ENCODE data around the gene C17orf100.

The C17orf100 gene

DNA sequence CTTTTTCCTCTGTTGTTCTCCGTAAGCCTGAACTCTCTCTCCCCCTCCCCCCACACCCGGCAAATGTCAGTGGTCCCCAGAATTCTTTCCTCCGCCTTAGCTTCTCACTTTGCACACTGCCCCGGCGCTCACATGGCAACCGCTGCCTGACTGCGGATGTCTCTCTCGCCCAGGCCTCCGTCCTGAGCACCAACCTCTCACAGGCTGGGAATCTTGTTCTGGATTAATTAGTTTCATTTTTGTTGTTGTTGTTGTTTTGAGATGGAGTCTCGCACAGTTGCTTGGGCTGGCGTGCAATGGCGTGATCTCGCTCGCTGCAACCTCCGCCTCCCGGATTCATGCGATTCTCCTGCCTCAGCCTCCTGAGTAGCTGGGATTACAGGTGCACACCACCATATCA, 16.7 kb downstream of the C17orf100 start:
- no peak for DNase-seq (ENCODE audit: low read depth in 2 of 3, low spot score in 1 of 3)

DNA sequence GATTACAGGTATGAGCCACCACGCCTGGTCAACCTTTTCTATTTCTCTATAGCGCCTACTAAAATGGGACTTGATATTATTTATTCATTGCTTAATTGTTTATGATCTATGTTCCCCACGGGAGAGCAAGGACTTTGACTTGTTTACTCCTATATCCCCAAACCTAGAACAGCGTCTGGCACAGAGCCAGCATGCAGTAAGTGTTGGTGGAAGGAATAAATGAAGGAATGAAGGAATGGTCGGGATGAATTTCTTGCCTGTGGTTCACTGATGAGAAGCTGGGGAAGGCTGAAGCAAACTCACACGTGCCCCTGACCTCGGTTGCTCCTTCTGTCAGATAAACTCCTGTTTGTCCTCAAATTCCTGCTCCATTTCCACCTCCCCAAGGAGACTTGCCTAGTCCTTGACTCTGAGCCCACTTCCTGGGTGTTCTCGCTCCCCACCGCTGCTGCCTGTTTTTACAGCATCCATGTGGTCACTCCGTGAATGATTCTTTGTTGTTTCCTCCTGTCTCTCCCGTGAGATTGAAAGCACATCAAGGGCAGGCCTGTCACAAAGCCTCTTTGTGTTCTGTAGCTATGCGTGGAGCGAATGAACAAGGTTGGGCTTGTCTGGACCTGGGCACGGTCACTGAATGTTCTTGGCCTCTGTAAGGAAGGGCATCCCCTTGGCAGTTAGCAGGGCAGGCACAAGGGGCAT, 17.3 kb downstream of the C17orf100 start:
- DNase-seq (ENCODE audit: low read depth in 2 of 3, low spot score in 1 of 3), result no peak

DNA sequence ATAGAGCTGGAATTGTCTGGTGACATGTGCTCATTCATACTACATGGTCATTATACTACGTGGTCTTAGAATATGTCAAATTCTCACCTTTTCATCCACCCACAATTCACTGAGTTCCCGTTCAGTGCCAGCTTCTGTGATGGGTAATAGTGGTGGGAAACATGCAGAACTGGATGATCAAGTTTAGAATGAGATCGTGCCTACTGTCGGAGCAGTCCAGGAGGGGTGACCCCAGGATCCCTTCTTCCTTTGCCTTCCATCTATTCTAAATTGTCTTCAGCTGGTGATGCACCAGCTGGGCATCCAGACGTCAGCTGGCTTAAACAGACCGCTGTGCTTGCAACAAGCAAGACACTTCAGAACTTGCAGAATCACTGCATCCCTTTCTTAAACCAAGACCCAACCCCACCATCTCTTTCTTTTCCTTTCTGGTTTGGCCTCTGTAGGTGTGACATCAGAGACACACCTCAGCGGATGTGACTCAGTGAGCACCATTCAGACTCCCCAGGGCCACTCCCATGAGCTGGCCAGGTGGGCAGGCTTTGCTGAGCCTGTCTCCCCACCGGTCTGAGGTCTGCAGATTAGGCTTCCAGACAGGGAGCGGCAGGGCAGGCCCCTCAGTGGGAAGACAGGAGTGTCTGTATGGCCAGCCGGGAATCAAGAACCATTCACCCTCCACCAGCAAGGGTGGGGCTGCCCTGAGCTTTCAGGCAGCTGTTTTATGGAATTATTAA, 18.1 kb downstream of the C17orf100 start:
- no peak for DNase-seq (ENCODE audit: low read depth in 2 of 3, low spot score in 1 of 3)

DNA sequence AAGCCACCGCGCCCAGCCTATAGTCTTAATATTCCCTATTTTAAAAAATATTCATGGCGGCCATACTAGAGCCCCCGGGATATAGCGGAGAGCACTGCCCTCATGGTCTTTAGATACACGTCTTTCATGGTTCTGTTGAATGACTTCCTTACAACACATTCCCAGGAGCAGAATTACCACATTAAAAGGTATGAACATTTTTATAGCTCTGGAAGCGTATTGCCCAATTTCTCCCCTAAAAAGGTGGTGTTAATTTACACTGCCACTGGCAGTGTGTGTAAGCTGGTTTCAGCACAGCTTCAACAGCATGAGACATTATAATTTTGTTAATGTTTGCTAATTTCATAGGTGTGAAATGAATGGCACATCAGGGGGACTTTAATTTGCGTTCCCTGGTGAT, 19.0 kb downstream of the C17orf100 start:
- DNase-seq (ENCODE audit: low read depth in 2 of 3, low spot score in 1 of 3), result no peak

DNA sequence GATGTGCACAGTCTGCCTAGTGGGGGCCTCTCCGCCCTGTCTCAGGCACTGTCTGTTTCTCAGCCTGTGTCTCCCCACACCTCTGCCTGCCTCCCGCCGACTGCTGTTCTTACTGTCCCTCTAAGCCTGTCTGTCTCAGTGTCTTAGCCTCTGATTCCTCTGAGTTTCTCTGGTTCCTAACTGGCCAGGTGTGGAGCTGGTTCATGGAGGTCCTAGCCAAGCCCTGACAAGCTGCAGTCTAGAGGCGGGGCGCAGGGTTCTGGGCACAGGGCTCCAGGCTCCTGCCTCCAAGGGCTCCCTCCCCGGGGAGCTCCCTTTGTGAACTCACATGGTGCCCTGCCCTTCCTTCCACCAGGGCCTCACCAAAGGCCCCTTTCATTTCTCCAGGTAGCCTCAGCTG, 19.4 kb downstream of the C17orf100 start:
- no peak for DNase-seq (ENCODE audit: low read depth in 2 of 3, low spot score in 1 of 3)

DNA sequence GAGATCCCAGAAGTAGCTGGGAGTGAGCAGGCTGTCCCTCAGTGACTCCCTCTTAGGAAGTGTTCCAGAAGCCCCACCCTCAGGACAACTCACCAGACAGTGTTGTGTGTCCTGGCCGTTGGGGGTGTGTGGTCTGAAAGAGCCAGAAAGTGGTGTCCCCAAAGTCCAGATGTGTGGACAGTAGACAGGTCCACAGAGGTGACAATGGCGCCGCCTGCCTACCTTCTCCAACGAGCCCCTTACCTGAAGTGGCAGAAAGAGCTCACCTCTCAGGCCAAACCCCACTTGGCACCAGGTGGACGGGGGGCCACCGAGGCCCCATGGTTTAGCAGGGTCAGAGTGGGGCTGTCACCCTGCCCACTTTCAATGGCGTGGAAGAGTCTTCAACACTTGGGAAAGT, 19.9 kb downstream of the C17orf100 start:
- no peak for DNase-seq (ENCODE audit: low read depth in 2 of 3, low spot score in 1 of 3)

DNA sequence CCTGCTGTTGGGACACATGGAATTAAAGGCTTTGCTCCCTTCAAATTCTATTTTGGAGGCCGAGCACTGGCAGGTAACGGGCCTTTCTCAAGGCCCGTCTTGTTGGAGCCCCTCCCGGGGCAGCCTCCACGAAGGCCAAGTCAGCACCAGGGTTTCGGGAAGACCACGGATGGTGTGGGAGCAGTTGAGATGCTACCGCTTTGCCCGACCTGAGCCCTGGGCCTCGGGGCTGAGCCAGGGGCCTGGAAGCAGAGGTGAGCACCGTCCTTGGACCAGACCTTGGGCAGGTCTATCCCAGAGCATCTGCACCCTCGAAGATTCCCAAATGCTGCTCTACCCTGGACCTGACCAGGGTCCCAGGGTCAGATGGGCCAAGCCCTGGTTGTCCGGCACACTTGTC, 23.0 kb downstream of the C17orf100 start:
- DNase-seq (ENCODE audit: low read depth in 2 of 3, low spot score in 1 of 3), result no peak

DNA sequence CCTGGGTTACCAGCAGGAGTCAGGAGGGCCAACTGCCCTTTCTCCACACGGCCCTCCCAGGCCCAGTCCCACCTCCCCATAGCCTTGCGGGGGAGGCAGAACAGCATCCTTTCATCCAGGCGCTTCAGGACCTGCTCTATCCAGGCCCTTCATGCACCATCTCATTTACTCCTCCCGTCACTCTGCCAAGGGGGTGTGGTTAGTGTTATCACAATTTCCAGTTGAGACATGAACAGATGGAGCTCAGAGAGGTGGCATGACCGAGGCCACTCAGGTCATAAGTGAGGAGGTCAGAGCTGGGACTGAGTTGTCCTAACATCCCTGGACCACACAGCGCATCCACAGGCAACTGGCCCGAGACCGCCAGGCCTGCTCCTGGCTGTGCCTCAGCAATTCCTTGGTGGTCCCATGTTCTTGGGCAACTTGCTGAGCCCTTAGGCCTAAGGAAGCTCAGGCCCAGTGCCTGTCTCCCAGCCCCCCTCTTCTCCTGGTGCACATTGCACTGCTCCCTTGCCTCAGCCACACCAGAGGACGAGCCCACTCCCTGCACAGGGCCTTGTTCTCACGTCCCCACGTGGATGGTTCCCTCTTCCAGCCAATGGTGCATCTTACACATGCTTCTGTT, 23.8 kb downstream of the C17orf100 start:
- DNase-seq (ENCODE audit: low read depth in 2 of 3, low spot score in 1 of 3), result no peak

DNA sequence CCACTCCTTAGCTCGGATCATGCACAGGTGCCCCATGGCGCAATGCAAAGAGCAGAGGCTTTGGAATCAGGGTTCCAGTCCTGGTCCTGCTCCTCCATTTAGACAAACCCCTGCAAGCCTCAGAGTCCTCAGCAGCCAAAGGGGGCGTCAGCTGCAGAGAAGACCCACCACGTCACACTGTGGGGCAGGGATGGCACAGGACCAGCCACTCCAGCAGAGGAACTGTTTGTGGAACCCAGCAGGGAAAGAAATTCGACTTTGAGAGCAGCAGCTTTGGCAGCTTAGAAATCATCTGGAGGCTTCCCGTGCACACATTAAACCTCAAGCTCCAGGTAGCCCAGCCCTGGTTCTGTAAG, 25.2 kb downstream of the C17orf100 start:
- no peak for DNase-seq (ENCODE audit: low read depth in 2 of 3, low spot score in 1 of 3)

DNA sequence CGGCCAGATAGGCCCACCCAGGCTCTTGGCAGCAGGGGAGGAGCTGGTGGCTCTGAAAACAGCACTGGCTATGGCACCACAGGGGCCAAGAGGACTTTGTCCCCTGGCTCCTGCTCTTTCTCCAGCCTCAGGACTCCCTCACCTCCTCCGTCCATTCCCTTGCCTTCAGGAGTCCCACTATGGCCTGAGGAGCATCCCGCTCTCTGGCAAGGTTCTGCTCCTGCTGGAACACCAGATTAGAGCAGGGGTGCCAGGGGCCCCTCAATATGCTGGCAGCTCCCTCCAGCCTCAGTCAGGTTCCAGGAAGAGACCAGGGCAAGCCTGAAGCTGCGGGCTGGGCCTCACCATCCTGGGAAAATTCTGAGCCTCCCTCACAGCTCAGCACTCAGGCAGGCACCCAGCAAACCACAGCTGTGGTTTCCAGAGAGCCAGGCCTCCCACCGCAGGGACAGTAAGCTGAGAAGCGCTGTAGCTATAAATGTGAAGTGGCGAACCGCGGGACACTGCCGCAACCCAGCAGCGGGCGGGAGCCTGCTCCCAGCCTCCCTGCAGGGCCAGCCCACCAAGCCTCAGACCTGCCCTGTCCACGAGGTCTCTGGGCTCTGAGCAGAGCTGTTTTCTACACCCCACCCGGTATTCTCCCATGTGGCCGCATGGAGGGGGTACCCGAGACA, 25.7 kb downstream of the C17orf100 start:
- no peak for DNase-seq (ENCODE audit: low read depth in 2 of 3, low spot score in 1 of 3)

DNA sequence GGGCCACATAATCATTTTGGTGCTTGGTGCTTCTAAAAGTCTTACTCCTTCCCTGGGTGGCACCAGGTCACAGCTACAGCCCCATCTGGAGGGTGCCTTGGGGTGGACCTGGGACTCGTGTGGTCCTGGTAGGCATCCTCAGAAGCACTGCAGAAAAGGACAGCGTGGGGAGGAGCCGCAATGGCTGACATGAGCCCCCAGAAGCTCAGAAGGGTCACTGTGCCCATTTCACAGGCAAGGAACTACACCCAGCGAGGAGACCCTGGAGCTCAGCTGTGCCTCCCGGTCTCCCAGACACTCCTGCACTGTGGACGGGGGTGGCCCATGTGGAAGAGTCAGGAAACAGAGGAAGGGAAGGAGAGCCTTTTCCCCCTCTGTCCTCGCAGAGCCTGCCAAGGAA, 26.4 kb downstream of the C17orf100 start:
- DNase-seq (ENCODE audit: low read depth in 2 of 3, low spot score in 1 of 3), result no peak

DNA sequence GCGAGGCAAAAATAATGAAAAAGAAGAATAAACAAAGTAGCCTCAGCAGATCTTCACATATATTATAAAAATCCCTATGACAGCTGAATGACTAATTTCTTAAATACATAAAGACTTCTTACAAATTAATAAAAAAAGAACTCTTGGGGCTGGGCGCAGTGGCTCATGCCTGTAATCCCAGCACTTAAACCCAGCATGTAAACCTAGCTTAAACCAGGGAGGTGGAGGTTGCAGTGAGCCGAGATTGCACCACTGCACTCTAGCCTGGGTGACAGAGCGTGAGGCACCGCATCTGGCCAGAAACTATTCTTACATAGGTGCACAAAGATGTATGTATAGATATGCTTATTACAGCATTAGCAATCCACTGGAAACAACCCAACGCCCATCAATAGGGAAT, 27.7 kb downstream of the C17orf100 start:
- DNase-seq (ENCODE audit: low read depth in 2 of 3, low spot score in 1 of 3), result no peak

DNA sequence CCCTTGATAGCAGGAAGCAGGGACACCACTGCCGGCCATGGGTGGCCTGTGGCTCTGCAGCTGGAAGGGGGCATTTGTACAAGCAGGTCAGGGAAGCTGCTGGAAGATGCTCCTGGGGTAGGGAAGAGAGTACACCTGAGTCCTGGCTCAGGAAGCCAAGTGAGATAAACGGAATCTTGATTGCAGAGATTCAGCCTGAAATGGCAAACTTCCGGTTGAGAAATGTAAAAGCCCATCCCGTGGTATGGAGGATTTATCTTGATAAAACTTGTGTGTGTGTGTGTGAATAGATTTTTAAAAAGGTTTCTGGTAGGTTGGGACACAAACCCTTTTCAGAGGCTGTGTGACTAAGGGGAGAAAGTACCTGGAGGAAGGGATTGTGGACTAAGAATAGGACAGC, 29.6 kb downstream of the C17orf100 start:
- no peak for DNase-seq (ENCODE audit: low read depth in 2 of 3, low spot score in 1 of 3)

DNA sequence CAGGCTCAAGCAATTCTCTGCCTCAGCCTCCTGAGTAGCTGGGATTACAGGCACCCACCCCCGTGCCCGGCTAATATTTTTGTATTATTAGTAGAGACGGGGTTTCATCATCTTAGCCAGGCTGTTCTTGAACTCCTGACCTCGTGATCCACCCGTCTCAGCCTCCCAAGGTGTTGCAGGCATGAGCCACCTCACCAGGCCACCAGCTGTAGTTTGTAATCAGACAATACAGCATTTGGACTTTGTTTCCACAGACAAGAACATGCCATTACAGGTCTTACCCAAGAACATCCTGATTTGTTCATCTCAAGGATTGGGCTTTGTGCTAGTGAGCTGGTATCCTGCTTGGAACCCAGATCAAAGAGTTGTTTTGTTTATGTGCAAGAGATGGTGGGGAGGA, 30.1 kb downstream of the C17orf100 start:
- DNase-seq (ENCODE audit: low read depth in 2 of 3, low spot score in 1 of 3), result no peak

DNA sequence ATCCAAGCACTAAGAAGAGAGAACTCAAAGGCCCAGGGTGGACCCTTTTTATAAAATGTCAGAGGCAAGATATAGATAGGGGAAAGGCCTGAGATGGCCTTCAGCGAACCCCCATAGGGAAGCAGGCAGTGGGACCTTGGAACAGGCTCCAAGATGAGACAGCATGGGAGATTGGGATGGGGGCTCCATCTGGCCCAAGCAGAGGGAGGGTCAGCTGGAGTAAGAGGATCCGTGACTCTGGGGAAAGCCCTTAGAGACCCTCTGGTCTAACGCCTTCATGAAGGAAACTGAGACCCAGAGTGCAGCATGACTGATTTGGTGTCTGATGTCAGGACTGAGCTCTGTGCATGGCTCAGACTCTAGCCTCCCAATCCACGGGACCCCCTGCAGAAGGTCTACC, 30.8 kb downstream of the C17orf100 start:
- no peak for DNase-seq (ENCODE audit: low read depth in 2 of 3, low spot score in 1 of 3)

DNA sequence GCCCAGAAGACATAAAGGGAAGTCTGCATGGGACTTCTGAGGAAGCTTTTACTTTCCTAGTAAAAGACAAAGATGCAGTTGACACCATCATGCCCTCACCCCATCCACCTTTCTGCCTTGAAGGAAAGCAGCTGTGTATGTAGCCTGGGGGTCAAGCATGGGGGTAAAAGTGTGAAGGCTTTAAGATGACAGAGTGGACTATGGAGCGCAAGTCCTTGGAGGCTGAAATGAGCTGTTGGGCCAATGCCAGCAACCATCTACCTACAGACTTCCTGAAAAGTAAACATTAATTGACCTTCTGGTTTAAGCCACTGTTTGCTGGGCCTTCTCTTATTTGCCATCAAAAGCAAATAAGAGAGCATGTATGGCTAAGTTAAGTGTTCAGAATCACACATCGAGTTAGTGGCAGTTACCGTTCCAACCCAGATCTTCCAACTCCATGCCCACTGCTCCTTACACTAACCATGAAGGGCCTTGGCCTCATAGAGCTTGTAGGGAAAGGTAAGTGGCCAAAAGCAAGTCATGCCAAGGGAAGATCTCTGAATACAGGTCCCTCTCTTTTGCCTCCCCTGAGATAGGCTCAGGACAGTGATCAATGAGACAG, 31.6 kb downstream of the C17orf100 start:
- no peak for DNase-seq (ENCODE audit: low read depth in 2 of 3, low spot score in 1 of 3)

DNA sequence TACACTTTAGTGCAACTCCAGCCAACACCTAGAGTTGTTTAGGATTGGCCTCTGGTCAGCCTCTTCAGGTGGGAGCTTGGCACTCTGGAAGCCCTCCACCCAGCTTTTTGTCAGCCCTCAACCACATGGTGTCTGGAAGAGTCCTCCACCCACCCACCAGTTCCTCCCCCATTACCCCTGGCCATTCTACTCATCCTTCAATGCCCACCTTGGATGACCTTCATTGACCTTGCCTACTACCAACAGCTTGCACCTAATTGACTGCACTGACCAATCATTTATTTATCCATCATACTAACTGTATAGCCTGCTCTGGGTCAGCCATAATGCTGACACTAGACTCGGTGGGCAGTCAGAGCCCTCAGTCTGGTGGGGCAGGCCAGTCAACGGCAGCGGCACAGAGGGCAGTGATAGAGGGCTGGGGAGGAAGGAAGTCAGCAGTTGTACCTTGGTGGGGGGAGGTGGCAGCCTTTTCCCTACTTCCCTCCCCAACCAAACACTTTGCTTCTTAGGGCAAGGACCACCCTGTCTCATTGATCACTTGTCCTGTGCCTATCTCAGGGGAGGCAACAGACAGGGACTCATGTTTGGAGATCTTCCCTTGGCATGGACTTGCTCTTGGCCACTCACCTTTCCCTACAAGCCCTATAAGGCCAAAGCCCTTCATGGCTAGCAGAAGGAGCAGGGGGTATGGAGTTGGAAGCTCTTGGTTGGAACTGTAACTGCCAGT, 32.3 kb downstream of the C17orf100 start:
- no peak for DNase-seq (ENCODE audit: low read depth in 2 of 3, low spot score in 1 of 3)

DNA sequence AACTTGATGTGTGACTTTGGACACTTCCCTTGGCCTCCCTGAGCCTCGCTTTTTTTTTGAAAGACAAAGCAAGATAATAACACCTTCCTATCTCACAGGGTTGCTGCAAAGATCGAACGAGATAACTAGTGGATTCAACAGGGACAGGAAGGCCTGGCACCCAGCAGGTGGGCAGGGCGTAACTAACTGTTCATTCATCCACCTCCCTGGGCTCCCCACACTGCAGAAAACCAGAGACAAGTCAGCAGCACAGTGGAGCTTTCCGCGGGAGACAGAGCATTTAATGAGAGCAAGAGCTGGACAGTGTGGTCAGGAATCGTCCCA, 32.9 kb downstream of the C17orf100 start:
- DNase-seq (ENCODE audit: low read depth in 2 of 3, low spot score in 1 of 3), result no peak

DNA sequence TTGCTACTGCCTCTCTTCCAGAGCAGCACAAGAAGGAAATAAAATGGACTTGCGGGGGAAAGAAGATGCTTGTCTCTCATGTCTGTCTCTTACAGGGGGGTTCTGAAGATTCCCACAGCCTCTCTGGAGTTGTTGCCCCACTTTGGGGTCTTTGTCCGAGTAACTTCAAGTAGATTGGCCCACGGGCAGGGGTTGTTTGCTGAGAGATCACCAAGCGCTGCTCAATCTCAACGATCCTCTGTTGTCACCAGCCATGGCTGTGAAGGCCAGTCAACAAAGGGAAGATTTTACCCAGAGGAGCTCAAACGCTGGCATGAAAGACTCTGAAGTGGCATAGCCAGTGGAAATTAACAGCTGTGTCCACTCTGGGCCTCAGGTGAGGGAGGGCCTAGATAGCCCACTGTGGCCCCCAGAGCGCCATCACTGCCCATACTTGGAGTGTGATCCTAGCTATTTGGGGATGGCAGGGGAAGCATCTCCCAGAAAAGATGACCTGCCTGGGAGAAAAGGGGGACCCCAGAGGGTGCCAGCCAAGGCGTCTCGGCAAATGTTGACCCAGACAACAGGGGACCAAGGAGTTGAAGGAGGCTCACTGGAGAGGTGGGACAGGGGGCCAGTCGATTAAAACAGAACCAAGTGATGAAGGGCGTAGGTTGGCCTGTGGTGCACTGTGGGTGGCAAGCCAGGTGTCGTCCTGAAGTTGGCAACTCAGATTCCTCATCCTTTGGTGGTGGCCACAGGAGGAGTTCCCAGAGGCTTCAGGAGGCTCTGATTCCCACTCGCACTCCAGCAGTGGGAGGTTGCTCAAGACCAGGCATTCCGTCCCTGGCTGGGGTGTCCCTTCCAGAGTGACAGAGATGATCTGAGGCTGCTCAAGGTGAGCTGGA, 33.6 kb downstream of the C17orf100 start:
- DNase-seq (ENCODE audit: low read depth in 2 of 3, low spot score in 1 of 3), result no peak

DNA sequence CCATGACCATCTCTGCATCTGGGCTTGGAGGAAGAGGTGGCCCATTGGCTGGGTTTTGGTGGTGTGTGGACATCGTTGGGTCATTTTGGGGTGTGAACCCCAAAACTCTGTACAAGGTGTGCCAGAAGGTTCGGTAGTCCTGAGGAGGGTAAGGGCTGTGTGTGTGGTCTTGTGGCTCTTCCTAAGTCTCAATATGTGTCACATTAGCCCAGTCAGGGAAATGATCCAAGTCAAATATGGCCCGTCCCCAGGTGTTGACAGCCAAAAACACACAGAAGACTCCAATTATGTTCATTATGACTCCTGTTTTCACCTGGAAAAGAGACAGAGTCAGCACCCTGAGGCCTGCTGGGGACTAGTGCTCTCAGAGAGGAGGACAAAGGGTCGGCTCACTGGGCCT, 34.5 kb downstream of the C17orf100 start:
- DNase-seq (ENCODE audit: low read depth in 2 of 3, low spot score in 1 of 3), result no peak

Data from stimulated activated CD4-positive, alpha-beta T cell treated with anti-CD3 and anti-CD28 coated beads, Interleukin-12 subunit alpha, Interleukin-12 subunit beta, amount 100 ng/mL, for 48 hours (primary cell).